Heart left ventricle (tissue), 13 donors: Measurements from ENCODE around the gene GTF3C5.
"Not testable (repeated sequence)": the region's sequence is repeated elsewhere in the genome, so short reads cannot be mapped to it uniquely, and the experiment has no call there.

Source experiments
- CTCF ChIP-seq, 12 donors: fragments of 200-600 bp; sonication (generic) in 4 of 12; IDR thresholded peaks; one replicate each; pipeline versions ENCODE4 v1.5.0 to v1.8.0; 2018 to 2022; ENCODE audit warnings: antibody characterized with exemption in 12 of 12, mild to moderate bottlenecking in 5 of 12
- POLR2A ChIP-seq, 2 donors: fragments of 450-650 bp; IDR thresholded peaks; one replicate each; pipeline ENCODE4 v1.6.1; 2017; ENCODE audit warnings: antibody characterized with exemption in 2 of 2, mild to moderate bottlenecking in 2 of 2, moderate library complexity in 2 of 2
- donor health status: ischemic (EF 13 %, LVEDD 7.1; RV severe dilation, severe dysfunction).
- donor health status: DM: no; HTN: yes; CAD: no.
- donor health status: DM: no; HTN: no; CAD: no.
- donor health status: ischemic (EF 25% LVEDD 6.9; RV normal size, moderate dysfunction).
- donor health status: ischemic (EF 25% LVEDD 5.7; RV mildly dilated, moderate dysfunction).
- donor health status: ischemic (EF 35%, LVEDD 5.7; RV mildly dilated, moderate dysfunction).
- donor health status: nonischemic (EF 11% LVEDD 7.7; RV severe dilation, severe dysfunction).
- donor health status: DM: yes; HTN: yes; CAD: no.
- donor health status: PGD.
- donor health status: ischemic (EF 29% LVEDD 5.4; RV normal size, mild dysfunction).
- donor health status: nonischemic (EF 23%, LVEDD 6.1; RV moderate dilation, normal function).

GRCh38 chr9:133070985-133071384 lies 40.2 kb downstream of the GTF3C5 start:
- TF ChIP-seq CTCF, POLR2A (IDR thresholded peaks at IDR 0.05): not testable (repeated sequence)
